GM12878 (cell line): ENCODE measurements around the gene SLC25A17. TPM values are rescaled to one million over a fixed set of nuclear protein-coding genes. Genes with fewer than 3 reads are reported as not detected.

Experiments used
- ATAC-seq: fragments of 200-7000 bp; cut with Tn5 transposase; 3 replicates; pipeline ENCODE4 v1.9.1; 2020; ENCODE audit warnings: mild to moderate bottlenecking, moderate library complexity
- BruUV-seq: library from RNA; stranded (reverse); fragments of 400-500 nt; replicated peaks from 2 replicates; lab custom pipeline; 2021; lab: Mats Ljungman, UMichigan
- CTCF ChIA-PET: fragments of 300-600 bp; sonication (Branson Sonifier 250); formaldehyde crosslinking; extraction: SDS; loops from one replicate; lab custom pipeline; 2021; ENCODE audit warnings: inconsistent platforms; lab: Yijun Ruan, JAX
- POLR2A ChIA-PET: fragments of 350-600 bp; formaldehyde crosslinking; extraction: SDS; loops from one replicate; lab custom pipeline; 2021; ENCODE audit warnings: inconsistent platforms; lab: Charles Lee
- RAD21 ChIA-PET: fragments of 300-600 bp; sonication (Branson Sonifier 250); formaldehyde crosslinking; loops from one replicate; lab custom pipeline; 2023; ENCODE audit warnings: antibody characterized with exemption; ENCODE audit not compliant: unreplicated experiment; lab: Charles Lee
- SMC1A ChIA-PET: fragments of 300-600 bp; sonication (Branson Sonifier 250); formaldehyde crosslinking; loops from one replicate; lab custom pipeline; 2023; ENCODE audit not compliant: unreplicated experiment, uncharacterized antibody; lab: Charles Lee
- DNase-seq: peaks from one replicate; pipeline ENCODE4 v3.0.0-alpha.2; 2011; ENCODE audit warnings: low read depth, low spot score
- FAIRE-seq: peaks from 3 replicates; lab custom pipeline; 2011; peaks lifted over from hg19 to GRCh38; lab: Jason Lieb, UNC
- H2AFZ ChIP-seq: 2 replicates; pipeline ENCODE4 v1.6.0; 2011; ENCODE audit warnings: low read depth, low read length, control low read depth; ENCODE audit not compliant: control insufficient read depth
- H3K27ac ChIP-seq: 2 replicates; pipeline ENCODE4 v1.5.1; 2011; ENCODE audit warnings: control low read depth; ENCODE audit not compliant: control insufficient read depth, insufficient read depth
- H3K27me3 ChIP-seq, 2 experiments: replicated peaks in 1 of 2; 2 replicates each; pipeline versions ENCODE4 v1.6.0 to v1.6.1; 2011; ENCODE audit warnings: low read length in 1 of 2; ENCODE audit not compliant: control insufficient read depth in 2 of 2, insufficient read depth in 2 of 2
- H3K36me3 ChIP-seq, 2 experiments: 2 replicates each; pipeline ENCODE4 v1.5.1; 2011; ENCODE audit warnings: low read length in 1 of 2; ENCODE audit not compliant: control insufficient read depth in 2 of 2, insufficient read depth in 2 of 2
- H3K4me1 ChIP-seq: 2 replicates; pipeline ENCODE4 v1.6.1; 2011; ENCODE audit warnings: mild to moderate bottlenecking, low read length, moderate library complexity, mixed read lengths; ENCODE audit not compliant: control insufficient read depth, insufficient read depth
- H3K4me2 ChIP-seq: 2 replicates; pipeline ENCODE4 v1.6.0; 2011; ENCODE audit warnings: control low read depth; ENCODE audit not compliant: control insufficient read depth, insufficient read depth
- H3K4me3 ChIP-seq: fragments of 200-600 bp; sonication (generic); 2 replicates; pipeline ENCODE4 v1.5.1; 2016
- H3K79me2 ChIP-seq: 2 replicates; pipeline ENCODE4 v1.6.0; 2011; ENCODE audit warnings: low read length; ENCODE audit not compliant: control insufficient read depth, insufficient read depth
- H3K9ac ChIP-seq: 2 replicates; pipeline ENCODE4 v1.8.0; 2011; ENCODE audit warnings: low read length, control low read depth, mixed read lengths; ENCODE audit not compliant: control insufficient read depth, insufficient read depth
- H3K9me3 ChIP-seq: replicated peaks from 3 replicates; pipeline ENCODE4 v1.5.1; 2011; ENCODE audit warnings: mild to moderate bottlenecking, low read length; ENCODE audit not compliant: control insufficient read depth, insufficient read depth
- H4K20me1 ChIP-seq: 2 replicates; pipeline ENCODE4 v1.6.0; 2011; ENCODE audit not compliant: control insufficient read depth, insufficient read depth
- HDAC6 ChIP-seq: fragments of 200-600 bp; sonication (generic); IDR thresholded peaks from one replicate; pipeline ENCODE4 v1.8.0; 2017; ENCODE audit warnings: antibody characterized with exemption; ENCODE audit not compliant: unreplicated experiment
- MEF2B ChIP-seq: fragments of 450-650 bp; IDR thresholded peaks from 2 replicates; pipeline ENCODE4 v1.6.1; 2018; ENCODE audit warnings: mild to moderate bottlenecking, moderate library complexity; ENCODE audit not compliant: partially characterized antibody, poor library complexity, severe bottlenecking
- PML ChIP-seq: IDR thresholded peaks from 2 replicates; pipeline ENCODE4 v1.6.1; 2012; ENCODE audit warnings: low read length, inconsistent platforms
- SMAD1 ChIP-seq: fragments of 450-650 bp; IDR thresholded peaks from 2 replicates; pipeline ENCODE4 v1.6.1; 2018; ENCODE audit warnings: mild to moderate bottlenecking, low read depth; ENCODE audit not compliant: partially characterized antibody
- WGBS: methylation state at CpG from one replicate; pipeline ENCODE4 v1.1.6; 2016; ENCODE audit warnings: low lambda C conversion rate; ENCODE audit not compliant: insufficient replicate concordance, insufficient coverage; ENCODE audit errors: missing lambda C conversion rate; 5-methylcytosine and 5-hydroxymethylcytosine counted together
- in situ Hi-C: fragments of 300-500 bp; cut with MboI; formaldehyde crosslinking; loops from 9 replicates; pipeline ENCODE4 v1.14.3; 2018; ENCODE audit warnings: mixed read lengths
- intact Hi-C: fragments of 100-400 bp; cut with micrococcal nuclease; formaldehyde crosslinking; loops from one replicate; pipeline ENCODE4 v1.14.2; 2022; ENCODE audit not compliant: unreplicated experiment
- polyA plus RNA-seq, 11 experiments: library from polyadenylated mRNA; depleted of rRNA in 4 of 11; unstranded in 6 of 11; stranded (reverse) in 5 of 11; fragments of >200 nt; fragmentation: Nextera tagmentation in 4 of 11; fragmentation: Illumina TruSeq in 1 of 11; extraction: Ambion mirVana in 4 of 11; extraction: Trizol in 1 of 11; gene quantifications; 1 replicate in 1 of 11; 2 replicates in 10 of 11; pipeline versions ENCODE4 v1.2.1 to v1.2.3, GENCODE V29; 2011 to 2016; ENCODE audit warnings: inconsistent platforms in 2 of 11, missing spikeins in 2 of 11, low read depth in 1 of 11
- total RNA-seq, 4 experiments: library from RNA; depleted of rRNA in 3 of 4; stranded (reverse); fragments of >200 nt in 3 of 4; fragmentation: Illumina TruSeq in 1 of 4; extraction: Trizol in 1 of 4; gene quantifications; 2 replicates each; pipeline versions ENCODE4 v1.2.1 to v1.2.3, GENCODE V29; 2013 to 2021
- TF ChIP-seq, protein P1 (sequence below): IDR thresholded peaks from 2 replicates; pipeline ENCODE4 v1.6.1; 2011; ENCODE audit warnings: mild to moderate bottlenecking, low read depth, low read length, moderate library complexity; ENCODE audit not compliant: insufficient replicate concordance
- TF ChIP-seq, protein P2 (sequence below): IDR thresholded peaks from 2 replicates; pipeline ENCODE4 v1.6.1; 2011; ENCODE audit warnings: borderline replicate concordance, low read depth, mild to moderate bottlenecking, moderate library complexity, mixed read lengths, low read length; ENCODE audit not compliant: insufficient read depth; ENCODE audit errors: extremely low read length
- TF ChIP-seq, protein P3 (sequence below): fragments of 450-650 bp; IDR thresholded peaks from 2 replicates; pipeline ENCODE4 v1.6.1; 2016; ENCODE audit warnings: mild to moderate bottlenecking
- TF ChIP-seq, protein P4 (sequence below): fragments of 450-650 bp; IDR thresholded peaks from 2 replicates; pipeline ENCODE4 v1.6.1; 2017; ENCODE audit warnings: mild to moderate bottlenecking, moderate library complexity
- TF ChIP-seq, protein P5 (sequence below): fragments of 450-650 bp; IDR thresholded peaks from 2 replicates; pipeline ENCODE4 v1.6.1; 2017; ENCODE audit warnings: borderline replicate concordance
- TF ChIP-seq, protein P6 (sequence below): fragments of 150-350 bp; IDR thresholded peaks from 2 replicates; pipeline ENCODE4 v1.6.1; 2016; ENCODE audit warnings: low read depth, low read length

SLC25A17 gene
- total and polyA plus RNA-seq, 10 of the 15 experiments (the other 5 are each of a cell fraction or from before 2014, with no cell fraction given) = 37.5 to 113 (median 62.3) TPM

DNA sequence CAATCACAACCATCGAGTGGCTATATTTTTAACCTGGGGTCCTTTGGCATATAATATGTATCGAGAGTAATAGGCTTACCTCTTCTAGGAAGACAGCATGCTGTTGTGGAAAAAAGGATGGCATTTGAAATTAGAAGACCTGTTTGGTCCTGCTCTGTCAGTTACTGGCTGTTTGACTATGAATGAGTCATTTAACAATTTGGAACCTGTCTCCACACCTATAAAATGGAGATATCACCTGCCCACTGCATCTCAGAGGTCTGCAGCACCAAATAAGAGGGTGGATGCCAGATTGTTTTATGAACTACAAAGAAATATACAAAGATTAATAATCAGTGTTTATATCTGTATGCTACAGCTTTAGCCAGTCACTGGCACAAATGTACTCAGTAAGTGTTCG, 60.8 kb downstream of the SLC25A17 start:
- in situ Hi-C loops (no loop called here), intact Hi-C loops (no loop called here)
- no peaks in the 10 kb centered on the region for H3K9me3 ChIP-seq
- H3K4me1 ChIP-seq = no peaks in the 10 kb centered on the region
- SMC1A ChIA-PET = interaction anchor here (1.2 kb wide), 1 partner anchor 321 kb away, joined by 3 read pairs; no protein-coding TSS in a partner anchor
- H3K27ac ChIP-seq = no peak overlapping the region
- DNase-seq (no peak), FAIRE-seq (no peak), ATAC-seq (no peak)
- no peaks in the 10 kb centered on the region for H3K27me3 ChIP-seq
- no peaks in the 10 kb centered on the region for H3K36me3 ChIP-seq
- no peak overlapping the region for H3K4me3 ChIP-seq
- RAD21 ChIA-PET = interaction anchor here (2.5 to 3.7 kb wide), 2 partner anchors 75 to 141 kb away, joined by 10 to 23 read pairs; no protein-coding TSS in a partner anchor
- BruUV-seq = no TSS peak
- 67% methylated on average over 3 of the region's 3 CpGs for WGBS
- no peaks in the 10 kb centered on the region for H3K79me2 ChIP-seq
- no peak overlapping the region for H3K4me2 ChIP-seq
- POLR2A ChIA-PET = no interaction called here
- CTCF ChIA-PET = interaction anchor here (0.6 to 4.7 kb wide), 7 partner anchors 13 to 322 kb away, joined by 3 to 48 read pairs (median 3); no protein-coding TSS in a partner anchor
- H3K9ac ChIP-seq = no peak overlapping the region
- H4K20me1 ChIP-seq = no peaks in the 10 kb centered on the region
- H2AFZ ChIP-seq = no peak overlapping the region
- no peak for TF ChIP-seq MEF2B
- TF ChIP-seq, protein P1, sequence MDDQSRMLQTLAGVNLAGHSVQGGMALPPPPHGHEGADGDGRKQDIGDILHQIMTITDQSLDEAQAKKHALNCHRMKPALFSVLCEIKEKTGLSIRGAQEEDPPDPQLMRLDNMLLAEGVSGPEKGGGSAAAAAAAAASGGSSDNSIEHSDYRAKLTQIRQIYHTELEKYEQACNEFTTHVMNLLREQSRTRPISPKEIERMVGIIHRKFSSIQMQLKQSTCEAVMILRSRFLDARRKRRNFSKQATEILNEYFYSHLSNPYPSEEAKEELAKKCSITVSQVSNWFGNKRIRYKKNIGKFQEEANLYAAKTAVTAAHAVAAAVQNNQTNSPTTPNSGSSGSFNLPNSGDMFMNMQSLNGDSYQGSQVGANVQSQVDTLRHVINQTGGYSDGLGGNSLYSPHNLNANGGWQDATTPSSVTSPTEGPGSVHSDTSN = no peak
- no peak for TF ChIP-seq PML
- TF ChIP-seq, protein P2, sequence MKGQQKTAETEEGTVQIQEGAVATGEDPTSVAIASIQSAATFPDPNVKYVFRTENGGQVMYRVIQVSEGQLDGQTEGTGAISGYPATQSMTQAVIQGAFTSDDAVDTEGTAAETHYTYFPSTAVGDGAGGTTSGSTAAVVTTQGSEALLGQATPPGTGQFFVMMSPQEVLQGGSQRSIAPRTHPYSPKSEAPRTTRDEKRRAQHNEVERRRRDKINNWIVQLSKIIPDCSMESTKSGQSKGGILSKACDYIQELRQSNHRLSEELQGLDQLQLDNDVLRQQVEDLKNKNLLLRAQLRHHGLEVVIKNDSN = no peak
- TF ChIP-seq HDAC6 = no peak
- TF ChIP-seq SMAD1 = no peak
- TF ChIP-seq, protein P3, sequence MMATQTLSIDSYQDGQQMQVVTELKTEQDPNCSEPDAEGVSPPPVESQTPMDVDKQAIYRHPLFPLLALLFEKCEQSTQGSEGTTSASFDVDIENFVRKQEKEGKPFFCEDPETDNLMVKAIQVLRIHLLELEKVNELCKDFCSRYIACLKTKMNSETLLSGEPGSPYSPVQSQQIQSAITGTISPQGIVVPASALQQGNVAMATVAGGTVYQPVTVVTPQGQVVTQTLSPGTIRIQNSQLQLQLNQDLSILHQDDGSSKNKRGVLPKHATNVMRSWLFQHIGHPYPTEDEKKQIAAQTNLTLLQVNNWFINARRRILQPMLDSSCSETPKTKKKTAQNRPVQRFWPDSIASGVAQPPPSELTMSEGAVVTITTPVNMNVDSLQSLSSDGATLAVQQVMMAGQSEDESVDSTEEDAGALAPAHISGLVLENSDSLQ = no peak
- TF ChIP-seq, protein P4, sequence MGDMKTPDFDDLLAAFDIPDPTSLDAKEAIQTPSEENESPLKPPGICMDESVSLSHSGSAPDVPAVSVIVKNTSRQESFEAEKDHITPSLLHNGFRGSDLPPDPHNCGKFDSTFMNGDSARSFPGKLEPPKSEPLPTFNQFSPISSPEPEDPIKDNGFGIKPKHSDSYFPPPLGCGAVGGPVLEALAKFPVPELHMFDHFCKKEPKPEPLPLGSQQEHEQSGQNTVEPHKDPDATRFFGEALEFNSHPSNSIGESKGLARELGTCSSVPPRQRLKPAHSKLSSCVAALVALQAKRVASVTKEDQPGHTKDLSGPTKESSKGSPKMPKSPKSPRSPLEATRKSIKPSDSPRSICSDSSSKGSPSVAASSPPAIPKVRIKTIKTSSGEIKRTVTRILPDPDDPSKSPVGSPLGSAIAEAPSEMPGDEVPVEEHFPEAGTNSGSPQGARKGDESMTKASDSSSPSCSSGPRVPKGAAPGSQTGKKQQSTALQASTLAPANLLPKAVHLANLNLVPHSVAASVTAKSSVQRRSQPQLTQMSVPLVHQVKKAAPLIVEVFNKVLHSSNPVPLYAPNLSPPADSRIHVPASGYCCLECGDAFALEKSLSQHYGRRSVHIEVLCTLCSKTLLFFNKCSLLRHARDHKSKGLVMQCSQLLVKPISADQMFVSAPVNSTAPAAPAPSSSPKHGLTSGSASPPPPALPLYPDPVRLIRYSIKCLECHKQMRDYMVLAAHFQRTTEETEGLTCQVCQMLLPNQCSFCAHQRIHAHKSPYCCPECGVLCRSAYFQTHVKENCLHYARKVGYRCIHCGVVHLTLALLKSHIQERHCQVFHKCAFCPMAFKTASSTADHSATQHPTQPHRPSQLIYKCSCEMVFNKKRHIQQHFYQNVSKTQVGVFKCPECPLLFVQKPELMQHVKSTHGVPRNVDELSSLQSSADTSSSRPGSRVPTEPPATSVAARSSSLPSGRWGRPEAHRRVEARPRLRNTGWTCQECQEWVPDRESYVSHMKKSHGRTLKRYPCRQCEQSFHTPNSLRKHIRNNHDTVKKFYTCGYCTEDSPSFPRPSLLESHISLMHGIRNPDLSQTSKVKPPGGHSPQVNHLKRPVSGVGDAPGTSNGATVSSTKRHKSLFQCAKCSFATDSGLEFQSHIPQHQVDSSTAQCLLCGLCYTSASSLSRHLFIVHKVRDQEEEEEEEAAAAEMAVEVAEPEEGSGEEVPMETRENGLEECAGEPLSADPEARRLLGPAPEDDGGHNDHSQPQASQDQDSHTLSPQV = no peak
- TF ChIP-seq, protein P5, sequence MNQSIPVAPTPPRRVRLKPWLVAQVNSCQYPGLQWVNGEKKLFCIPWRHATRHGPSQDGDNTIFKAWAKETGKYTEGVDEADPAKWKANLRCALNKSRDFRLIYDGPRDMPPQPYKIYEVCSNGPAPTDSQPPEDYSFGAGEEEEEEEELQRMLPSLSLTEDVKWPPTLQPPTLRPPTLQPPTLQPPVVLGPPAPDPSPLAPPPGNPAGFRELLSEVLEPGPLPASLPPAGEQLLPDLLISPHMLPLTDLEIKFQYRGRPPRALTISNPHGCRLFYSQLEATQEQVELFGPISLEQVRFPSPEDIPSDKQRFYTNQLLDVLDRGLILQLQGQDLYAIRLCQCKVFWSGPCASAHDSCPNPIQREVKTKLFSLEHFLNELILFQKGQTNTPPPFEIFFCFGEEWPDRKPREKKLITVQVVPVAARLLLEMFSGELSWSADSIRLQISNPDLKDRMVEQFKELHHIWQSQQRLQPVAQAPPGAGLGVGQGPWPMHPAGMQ = no peak
- TF ChIP-seq, protein P6, sequence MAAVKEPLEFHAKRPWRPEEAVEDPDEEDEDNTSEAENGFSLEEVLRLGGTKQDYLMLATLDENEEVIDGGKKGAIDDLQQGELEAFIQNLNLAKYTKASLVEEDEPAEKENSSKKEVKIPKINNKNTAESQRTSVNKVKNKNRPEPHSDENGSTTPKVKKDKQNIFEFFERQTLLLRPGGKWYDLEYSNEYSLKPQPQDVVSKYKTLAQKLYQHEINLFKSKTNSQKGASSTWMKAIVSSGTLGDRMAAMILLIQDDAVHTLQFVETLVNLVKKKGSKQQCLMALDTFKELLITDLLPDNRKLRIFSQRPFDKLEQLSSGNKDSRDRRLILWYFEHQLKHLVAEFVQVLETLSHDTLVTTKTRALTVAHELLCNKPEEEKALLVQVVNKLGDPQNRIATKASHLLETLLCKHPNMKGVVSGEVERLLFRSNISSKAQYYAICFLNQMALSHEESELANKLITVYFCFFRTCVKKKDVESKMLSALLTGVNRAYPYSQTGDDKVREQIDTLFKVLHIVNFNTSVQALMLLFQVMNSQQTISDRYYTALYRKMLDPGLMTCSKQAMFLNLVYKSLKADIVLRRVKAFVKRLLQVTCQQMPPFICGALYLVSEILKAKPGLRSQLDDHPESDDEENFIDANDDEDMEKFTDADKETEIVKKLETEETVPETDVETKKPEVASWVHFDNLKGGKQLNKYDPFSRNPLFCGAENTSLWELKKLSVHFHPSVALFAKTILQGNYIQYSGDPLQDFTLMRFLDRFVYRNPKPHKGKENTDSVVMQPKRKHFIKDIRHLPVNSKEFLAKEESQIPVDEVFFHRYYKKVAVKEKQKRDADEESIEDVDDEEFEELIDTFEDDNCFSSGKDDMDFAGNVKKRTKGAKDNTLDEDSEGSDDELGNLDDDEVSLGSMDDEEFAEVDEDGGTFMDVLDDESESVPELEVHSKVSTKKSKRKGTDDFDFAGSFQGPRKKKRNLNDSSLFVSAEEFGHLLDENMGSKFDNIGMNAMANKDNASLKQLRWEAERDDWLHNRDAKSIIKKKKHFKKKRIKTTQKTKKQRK = no peak
